Activated T-helper 1 cell treated with anti-CD3 and anti-CD28 coated beads, Interleukin-12 subunit alpha, Interleukin-12 subunit beta, Interleukin-2, Interleukin-4 antibody, amounts not matched to agents 30 ng/mL and 10 ng/mL and 1 ng/mL, durations not matched to agents 14 hours and 24 hours and 36 hours (primary cell): Measurements from ENCODE around the gene GPC5. TPM values are rescaled to one million over a fixed set of nuclear protein-coding genes. Genes with fewer than 3 reads are reported as not detected.
"Not testable (repeated sequence)": the region's sequence is repeated elsewhere in the genome, so short reads cannot be mapped to it uniquely, and the experiment has no call there.

Experiments used
- DNase-seq: peaks from one replicate; pipeline ENCODE4 v3.0.0; 2021; ENCODE audit warnings: low spot score
- H3K27ac Mint-ChIP-seq: one replicate; pipeline ENCODE4 v1.8.0; 2021; ENCODE audit warnings: mild to moderate bottlenecking, mixed read lengths
- H3K27me3 Mint-ChIP-seq: one replicate; pipeline ENCODE4 v1.8.0; 2022; ENCODE audit warnings: mild to moderate bottlenecking, moderate library complexity, mixed read lengths; ENCODE audit not compliant: insufficient read depth
- H3K36me3 Mint-ChIP-seq: one replicate; pipeline ENCODE4 v1.8.0; 2021; ENCODE audit warnings: low read depth, mixed read lengths
- H3K4me1 Mint-ChIP-seq: one replicate; pipeline ENCODE4 v1.8.0; 2021; ENCODE audit warnings: low read depth, mixed read lengths
- H3K4me3 Mint-ChIP-seq: one replicate; pipeline ENCODE4 v1.8.0; 2021; ENCODE audit warnings: mild to moderate bottlenecking, moderate library complexity, mixed read lengths
- H3K9me3 Mint-ChIP-seq: one replicate; pipeline ENCODE4 v1.8.0; 2021; ENCODE audit warnings: mixed read lengths
- intact Hi-C: fragments of 100-400 bp; cut with micrococcal nuclease; formaldehyde crosslinking; loops from one replicate; pipeline ENCODE4 v1.15.1; 2024
- total RNA-seq: library from RNA; stranded (reverse); gene quantifications from 2 replicates; pipeline ENCODE4 v1.2.3, GENCODE V29; 2022

Gene GPC5
- total RNA-seq, 1 donor from 2014 or later: not detected

DNA sequence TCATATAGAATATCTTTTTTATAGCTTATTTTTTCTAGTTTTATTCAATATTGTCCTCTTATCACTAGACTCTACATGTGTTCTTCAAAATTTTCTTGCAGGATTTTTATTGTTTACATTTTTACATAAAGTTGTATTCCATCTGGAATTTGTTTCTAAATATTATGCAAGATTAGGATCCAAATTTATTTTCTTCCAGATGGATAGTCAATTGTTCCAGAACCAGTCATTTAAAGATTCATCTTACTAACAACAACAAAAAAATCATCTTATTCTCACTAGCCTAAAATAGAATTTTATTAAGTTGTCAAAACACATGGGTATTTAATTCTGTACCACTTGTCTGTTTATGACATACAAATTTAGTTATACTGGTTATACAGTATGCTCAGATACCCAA, 1437.8 kb downstream of the GPC5 start:
- DNase-seq: no peak
- Mint-ChIP-seq H3K36me3 (no peaks in the 10 kb centered on the region), H3K4me1 (no peaks in the 10 kb centered on the region), H3K9me3 (peaks cover 7% of the 10 kb centered on the region), H3K27me3 (no peaks in the 10 kb centered on the region), H3K4me3 (no peak overlapping the region), H3K27ac (no peak overlapping the region)
- intact Hi-C loops: no loop called here

DNA sequence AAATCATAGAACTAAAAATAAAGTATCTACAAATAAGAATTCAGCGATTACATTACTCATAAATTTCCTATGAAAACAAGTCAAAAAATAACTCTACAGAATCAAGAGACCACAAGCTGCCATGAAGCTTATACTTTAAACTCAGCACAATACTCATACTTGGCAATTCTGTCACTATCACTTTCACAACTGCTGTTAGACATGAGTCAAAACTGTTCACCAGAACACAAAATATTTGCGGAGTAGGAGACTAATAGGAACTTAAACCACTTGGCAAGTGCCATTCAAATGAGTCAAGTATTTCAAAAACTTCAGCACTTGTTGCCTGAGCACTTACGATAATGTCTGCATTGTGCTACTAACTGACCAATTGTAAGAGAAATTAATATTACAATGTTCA, 1440.4 kb downstream of the GPC5 start:
- Mint-ChIP-seq H3K27ac (no peak overlapping the region), H3K36me3 (no peaks in the 10 kb centered on the region), H3K9me3 (peaks cover 7% of the 10 kb centered on the region), H3K27me3 (no peaks in the 10 kb centered on the region), H3K4me1 (no peaks in the 10 kb centered on the region), H3K4me3 (no peak overlapping the region)
- intact Hi-C loops: no loop called here
- DNase-seq: no peak

DNA sequence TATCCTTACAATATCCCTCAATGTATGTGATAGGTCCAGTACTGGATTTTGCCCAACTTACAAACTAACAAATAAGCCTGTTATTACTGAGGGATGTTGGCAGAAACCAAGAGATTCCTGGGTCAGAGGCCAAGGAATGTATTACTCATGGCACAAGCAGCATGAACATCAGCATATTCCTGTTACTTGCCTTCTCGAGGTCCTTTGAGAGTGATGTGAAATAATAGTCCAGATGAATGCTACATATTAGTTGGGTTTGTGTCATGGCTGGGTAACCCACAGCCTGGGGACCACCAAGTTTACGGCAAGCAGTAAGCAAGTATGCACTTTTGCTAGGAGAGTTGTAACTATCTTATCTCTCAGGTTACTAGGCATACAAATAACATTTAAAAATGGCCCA, 1443.7 kb downstream of the GPC5 start:
- no peak overlapping the region for H3K4me3 Mint-ChIP-seq
- intact Hi-C loops: no loop called here
- no peaks in the 10 kb centered on the region for H3K27me3 Mint-ChIP-seq
- peaks cover 5% of the 10 kb centered on the region for H3K9me3 Mint-ChIP-seq
- no peaks in the 10 kb centered on the region for H3K36me3 Mint-ChIP-seq
- DNase-seq: no peak
- no peak overlapping the region for H3K27ac Mint-ChIP-seq
- H3K4me1 Mint-ChIP-seq: no peaks in the 10 kb centered on the region

DNA sequence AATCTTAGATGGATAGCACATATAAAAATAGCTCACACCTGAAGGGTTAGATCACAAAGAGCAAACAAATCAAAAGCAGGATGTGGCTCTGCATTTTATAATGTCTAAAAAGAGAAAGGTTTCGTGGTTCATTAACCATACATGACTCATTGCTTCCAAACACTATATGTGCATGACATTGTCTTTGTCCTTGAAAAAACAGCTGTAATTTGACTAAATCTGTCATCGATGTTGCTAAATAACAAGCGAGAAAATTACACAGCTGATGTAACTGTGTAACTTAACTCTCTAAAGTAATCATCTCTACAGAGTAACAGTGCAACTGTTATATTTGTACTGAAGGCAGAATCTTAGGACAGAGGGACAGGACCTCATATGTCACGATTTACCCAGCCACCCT, 1445.1 kb downstream of the GPC5 start:
- no peaks in the 10 kb centered on the region for H3K4me1 Mint-ChIP-seq
- H3K27ac Mint-ChIP-seq: no peak overlapping the region
- DNase-seq: no peak
- no peaks in the 10 kb centered on the region for H3K27me3 Mint-ChIP-seq
- peaks cover 4% of the 10 kb centered on the region for H3K9me3 Mint-ChIP-seq
- H3K36me3 Mint-ChIP-seq: no peaks in the 10 kb centered on the region
- intact Hi-C loops: no loop called here
- no peak overlapping the region for H3K4me3 Mint-ChIP-seq

DNA sequence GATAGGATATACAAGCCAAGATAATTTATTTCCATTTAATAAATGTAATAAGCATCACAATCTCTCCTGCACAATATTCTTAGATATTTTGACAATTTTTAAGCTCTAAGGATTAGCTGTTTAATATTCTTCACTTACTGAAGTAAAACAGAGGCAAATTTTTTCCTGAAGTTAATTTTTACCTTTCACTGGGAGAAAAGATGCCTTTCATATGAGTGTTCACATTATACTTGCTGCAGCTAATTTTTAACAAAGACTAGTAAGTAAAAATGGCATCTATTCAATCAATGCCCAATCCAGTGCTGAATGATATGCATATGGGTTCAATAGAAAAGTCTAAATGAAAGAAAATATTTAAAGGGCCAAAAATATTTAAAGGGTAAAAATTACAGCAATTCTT, 1451.0 kb downstream of the GPC5 start:
- Mint-ChIP-seq H3K4me1 (no peaks in the 10 kb centered on the region), H3K27me3 (no peaks in the 10 kb centered on the region), H3K4me3 (no peak overlapping the region)

DNA sequence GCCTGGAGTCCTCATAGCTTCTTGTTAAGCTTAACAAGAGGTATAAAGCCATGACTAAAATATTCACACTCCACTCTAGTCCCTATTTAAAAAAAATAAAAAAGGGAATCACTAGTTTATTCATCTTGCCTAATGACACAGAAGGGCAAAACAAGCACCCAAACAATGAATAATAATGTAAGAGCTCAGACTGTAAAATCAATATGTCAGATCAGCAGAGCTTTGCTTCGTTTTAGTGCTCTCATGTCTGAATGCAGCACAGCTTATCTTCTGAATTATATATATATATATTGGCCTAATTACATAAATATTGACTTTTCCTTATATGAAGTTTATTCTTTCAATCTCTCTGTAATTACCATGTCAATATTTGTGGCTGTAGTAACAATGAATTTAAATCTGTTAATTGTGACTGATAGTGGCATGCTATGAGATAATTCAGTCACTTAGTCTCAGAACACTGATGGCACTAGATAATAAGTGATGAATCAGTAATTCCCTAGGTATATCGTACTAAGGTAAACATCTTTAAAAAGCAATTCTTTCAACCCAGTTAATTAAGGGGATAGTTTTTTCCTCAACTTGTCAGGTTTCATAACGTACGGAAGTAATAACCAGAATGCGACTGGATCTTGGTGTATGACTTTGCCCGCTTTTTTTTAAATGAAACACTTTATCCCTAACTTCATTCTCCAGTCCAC, 1466.3 kb downstream of the GPC5 start:
- Mint-ChIP-seq H3K4me1 (no peaks in the 10 kb centered on the region), H3K4me3 (no peak overlapping the region), H3K36me3 (no peaks in the 10 kb centered on the region), H3K27me3 (no peaks in the 10 kb centered on the region), H3K27ac (no peak overlapping the region), H3K9me3 (no peaks in the 10 kb centered on the region)
- intact Hi-C loops: no loop called here
- DNase-seq: no peak

More for the DNA sequence above, 1451.0 kb downstream of the GPC5 start:
- H3K27ac Mint-ChIP-seq: no peak overlapping the region
- intact Hi-C loops: no loop called here
- no peaks in the 10 kb centered on the region for H3K36me3 Mint-ChIP-seq
- no peak for DNase-seq
- H3K9me3 Mint-ChIP-seq: peaks cover 4% of the 10 kb centered on the region

DNA sequence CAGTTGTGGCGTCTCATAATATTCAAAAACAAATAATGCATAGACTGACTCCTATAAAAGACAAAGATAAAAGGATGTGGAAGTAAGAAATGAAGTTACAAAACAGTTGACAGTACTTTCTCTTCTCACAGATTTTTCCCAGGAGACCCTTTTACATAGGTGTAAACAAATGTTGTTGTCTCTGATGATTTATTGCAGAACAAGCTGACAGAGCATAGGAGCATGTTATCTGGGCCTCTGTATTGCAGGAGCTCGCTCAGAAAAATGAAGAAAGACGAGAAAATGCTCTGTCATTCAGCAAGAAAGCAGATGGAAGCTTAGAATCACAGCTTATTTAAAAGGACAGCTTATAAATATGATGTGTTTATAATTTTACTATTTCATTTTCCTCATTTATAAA, 1474.6 kb downstream of the GPC5 start:
- Mint-ChIP-seq H3K4me3 (no peak overlapping the region), H3K27me3 (no peaks in the 10 kb centered on the region), H3K27ac (no peak overlapping the region), H3K4me1 (no peaks in the 10 kb centered on the region), H3K36me3 (no peaks in the 10 kb centered on the region), H3K9me3 (no peaks in the 10 kb centered on the region)
- intact Hi-C loops: no loop called here
- no peak for DNase-seq

DNA sequence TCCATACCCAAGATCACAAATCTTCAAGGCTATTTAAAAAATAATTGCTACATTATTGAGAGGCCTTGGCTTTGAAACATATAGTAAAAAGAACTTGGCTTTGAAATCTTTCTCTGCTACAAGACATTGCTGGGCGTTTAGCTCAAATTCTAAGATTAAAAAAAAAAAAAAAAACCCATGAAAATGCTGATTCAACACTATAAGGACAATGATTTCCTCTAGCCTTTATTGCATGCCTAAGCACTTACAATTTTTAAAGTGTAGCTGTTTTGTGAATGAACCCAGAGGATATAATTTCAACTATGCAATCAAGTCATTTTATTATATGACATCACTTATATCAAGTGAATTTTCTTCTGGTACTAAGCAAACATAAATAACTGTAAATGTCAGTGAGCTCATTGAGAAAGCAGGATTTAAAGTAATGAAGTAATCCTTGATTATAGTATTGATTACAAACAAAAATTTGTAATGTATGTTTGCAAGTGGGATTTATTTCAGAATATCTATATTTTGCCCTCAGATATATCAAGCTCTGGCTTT, 1488.2 kb downstream of the GPC5 start:
- no peak for DNase-seq
- Mint-ChIP-seq H3K27me3 (no peaks in the 10 kb centered on the region), H3K4me3 (no peak overlapping the region), H3K9me3 (no peaks in the 10 kb centered on the region), H3K27ac (no peak overlapping the region), H3K36me3 (no peaks in the 10 kb centered on the region), H3K4me1 (no peaks in the 10 kb centered on the region)
- intact Hi-C loops: no loop called here

DNA sequence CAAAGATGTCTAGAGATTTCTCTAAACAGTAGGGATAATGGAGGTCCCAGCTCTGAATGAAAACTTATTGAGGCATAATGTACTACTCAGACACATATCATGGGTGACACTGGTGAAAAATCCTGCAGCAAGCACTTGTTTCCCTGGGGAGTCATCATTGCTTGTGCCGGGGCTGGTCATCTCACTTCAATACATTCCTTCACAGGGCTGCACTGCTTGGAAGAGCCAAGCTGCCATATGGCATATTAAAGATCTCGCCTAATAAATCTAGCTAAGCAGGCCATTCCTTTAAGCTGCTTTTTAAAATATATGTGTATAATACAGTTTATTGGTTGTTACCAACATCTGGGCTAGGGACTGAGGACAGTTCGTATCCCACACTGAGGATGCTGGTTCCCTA, 1496.0 kb downstream of the GPC5 start:
- H3K4me1 Mint-ChIP-seq: no peaks in the 10 kb centered on the region
- no peaks in the 10 kb centered on the region for H3K27me3 Mint-ChIP-seq
- DNase-seq: no peak
- no peak overlapping the region for H3K27ac Mint-ChIP-seq
- H3K9me3 Mint-ChIP-seq: peaks cover 4% of the 10 kb centered on the region
- no peak overlapping the region for H3K4me3 Mint-ChIP-seq
- no peaks in the 10 kb centered on the region for H3K36me3 Mint-ChIP-seq
- intact Hi-C loops: no loop called here

DNA sequence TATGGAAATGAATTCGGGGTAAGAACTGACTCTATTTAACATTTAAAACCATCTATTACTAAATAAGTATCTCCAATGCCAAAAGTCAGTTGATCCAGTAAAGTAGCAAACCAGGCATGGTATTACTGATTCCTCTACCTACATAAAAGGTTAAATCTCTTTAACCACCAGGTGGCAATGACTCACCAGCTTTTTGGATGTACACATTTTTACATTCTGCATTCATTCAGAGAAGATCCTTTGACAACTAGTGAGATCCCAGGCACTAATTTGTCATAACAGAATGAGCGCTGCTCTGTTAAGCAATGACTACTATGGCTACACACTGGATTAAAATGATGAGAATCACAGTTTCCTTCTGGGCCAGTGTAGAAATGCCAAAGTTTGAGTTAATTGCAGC, 1498.4 kb downstream of the GPC5 start:
- H3K27me3 Mint-ChIP-seq: no peaks in the 10 kb centered on the region
- peaks cover 4% of the 10 kb centered on the region for H3K9me3 Mint-ChIP-seq
- no peak overlapping the region for H3K27ac Mint-ChIP-seq
- no peak for DNase-seq
- H3K4me3 Mint-ChIP-seq: no peak overlapping the region
- no peaks in the 10 kb centered on the region for H3K4me1 Mint-ChIP-seq
- no peaks in the 10 kb centered on the region for H3K36me3 Mint-ChIP-seq
- intact Hi-C loops: no loop called here

DNA sequence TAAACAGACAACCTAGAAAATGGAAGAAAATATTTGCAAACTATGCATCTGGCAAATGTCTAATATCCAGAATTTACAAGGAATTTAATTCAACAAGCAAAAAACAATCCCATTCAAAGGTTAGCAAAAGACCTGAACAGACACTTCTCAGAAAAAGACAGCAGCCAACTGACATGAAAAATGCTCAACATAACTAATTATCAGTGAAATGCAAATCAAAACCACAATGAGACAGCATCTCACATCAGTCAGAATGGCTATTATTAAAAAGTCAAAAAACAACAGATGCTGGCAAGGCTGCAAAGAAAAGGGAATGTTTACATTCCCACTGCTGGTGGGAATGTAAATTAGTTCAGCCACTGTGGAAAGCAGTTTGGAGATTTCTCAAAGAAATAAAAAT, 1500.5 kb downstream of the GPC5 start:
- H3K4me1 Mint-ChIP-seq, H3K36me3 Mint-ChIP-seq, H3K4me3 Mint-ChIP-seq, DNase-seq, intact Hi-C loops, H3K27me3 Mint-ChIP-seq, H3K27ac Mint-ChIP-seq, H3K9me3 Mint-ChIP-seq: not testable (repeated sequence)

DNA sequence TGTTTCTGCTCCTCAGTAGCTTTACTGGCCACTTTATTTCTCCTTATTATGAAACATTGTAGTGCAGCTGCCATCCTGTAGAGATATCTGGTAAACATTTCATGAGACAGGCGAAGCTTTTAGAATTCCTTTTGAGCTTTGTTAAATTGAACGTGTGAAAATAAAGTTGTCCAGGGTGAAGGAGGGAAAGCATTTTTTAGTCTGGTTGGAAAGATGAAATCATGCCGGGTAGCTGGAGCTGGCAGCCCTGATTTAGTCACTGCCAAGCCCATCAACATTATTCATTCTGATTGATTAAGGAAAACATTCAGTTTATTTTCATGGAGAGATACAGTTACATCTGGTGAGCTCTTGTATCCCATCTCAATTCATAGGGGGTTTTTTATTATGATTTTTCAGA, 1502.0 kb downstream of the GPC5 start:
- Mint-ChIP-seq H3K9me3 (peaks cover 4% of the 10 kb centered on the region), H3K4me1 (no peaks in the 10 kb centered on the region), H3K27ac (no peak overlapping the region), H3K36me3 (no peaks in the 10 kb centered on the region), H3K27me3 (no peaks in the 10 kb centered on the region), H3K4me3 (no peak overlapping the region)
- DNase-seq: no peak
- intact Hi-C loops: no loop called here

DNA sequence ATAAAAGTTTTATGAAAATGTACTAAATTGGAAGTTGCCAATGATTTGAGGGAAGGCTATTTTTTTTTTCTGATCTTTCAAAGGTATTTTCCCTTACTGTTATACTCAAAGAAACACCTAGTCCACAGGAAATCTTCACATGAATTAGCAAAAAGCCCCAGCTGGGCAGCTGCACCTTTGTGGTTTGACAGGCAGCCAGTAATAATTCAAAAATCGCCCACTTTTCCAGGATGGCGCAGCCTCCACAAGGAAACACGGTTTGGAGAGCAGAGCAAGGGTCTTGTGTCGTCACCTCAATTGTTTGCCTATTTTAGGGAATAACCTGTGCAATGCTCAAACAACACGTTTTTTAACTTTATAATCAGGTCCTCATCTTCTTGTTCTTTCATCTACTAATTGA, 1503.3 kb downstream of the GPC5 start:
- H3K27me3 Mint-ChIP-seq: no peaks in the 10 kb centered on the region
- H3K9me3 Mint-ChIP-seq: peaks cover 4% of the 10 kb centered on the region
- no peak overlapping the region for H3K4me3 Mint-ChIP-seq

DNA sequence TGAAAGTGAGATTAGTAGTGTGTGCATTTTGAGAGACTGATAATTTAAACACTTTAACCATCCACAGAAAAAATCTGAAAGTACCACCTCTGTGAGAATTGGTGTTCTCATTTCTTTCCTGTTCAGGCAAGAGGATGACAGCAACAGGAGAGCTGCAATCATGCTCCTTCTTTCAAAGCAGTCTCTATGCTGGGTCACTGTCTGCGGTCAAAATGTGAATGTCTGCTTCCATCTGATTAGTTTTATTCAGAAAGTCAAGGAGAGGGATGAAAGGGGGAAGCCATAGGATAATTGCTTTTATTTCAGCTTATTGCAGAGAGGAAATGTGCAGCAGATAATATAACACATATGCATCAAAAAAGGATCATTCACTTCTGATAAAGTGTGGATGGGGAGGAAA, 1514.2 kb downstream of the GPC5 start:
- Mint-ChIP-seq H3K27ac (no peak overlapping the region), H3K4me1 (no peaks in the 10 kb centered on the region), H3K9me3 (no peaks in the 10 kb centered on the region), H3K4me3 (no peak overlapping the region), H3K27me3 (no peaks in the 10 kb centered on the region), H3K36me3 (no peaks in the 10 kb centered on the region)
- intact Hi-C loops: no loop called here
- no peak for DNase-seq

More for the DNA sequence above, 1503.3 kb downstream of the GPC5 start:
- DNase-seq: no peak
- intact Hi-C loops: no loop called here
- no peaks in the 10 kb centered on the region for H3K36me3 Mint-ChIP-seq
- H3K27ac Mint-ChIP-seq: no peak overlapping the region
- H3K4me1 Mint-ChIP-seq: no peaks in the 10 kb centered on the region
